HepG2 (cell line): Measurements from ENCODE around the gene MYLK2.

ENCODE experiments used
- CHD4 ChIP-seq: fragments of 200-600 bp; sonication (generic); IDR thresholded peaks from 2 replicates; pipeline ENCODE4 v1.7.0; 2017; ENCODE audit warnings: mild to moderate bottlenecking, low read length, borderline replicate concordance
- CTCF ChIP-seq: sonication (generic); formaldehyde crosslinking; IDR thresholded peaks from 2 replicates; pipeline ENCODE4 v1.5.0; 2020; ENCODE audit warnings: mild to moderate bottlenecking, missing genetic modification reagents, moderate library complexity
- EP300 ChIP-seq, 3 experiments: sonication (generic) in 1 of 3; formaldehyde crosslinking in 1 of 3; IDR thresholded peaks; 2 replicates each; pipeline versions ENCODE4 v1.5.1 to v1.6.1; 2011 to 2020; ENCODE audit warnings: low read depth in 2 of 3, low read length in 2 of 3, borderline replicate concordance in 1 of 3, improper control_type of control experiment in 1 of 3, mild to moderate bottlenecking in 1 of 3, missing genetic modification reagents in 1 of 3, moderate library complexity in 1 of 3
- MED13 ChIP-seq: sonication (generic); formaldehyde crosslinking; IDR thresholded peaks from 2 replicates; pipeline ENCODE4 v1.5.0; 2020; ENCODE audit warnings: missing genetic modification reagents
- POLR2AphosphoS2 ChIP-seq: IDR thresholded peaks from 2 replicates; pipeline ENCODE4 v1.6.1; 2011; ENCODE audit warnings: low read depth, low read length, improper control_type of control experiment
- REPIN1 ChIP-seq: sonication (generic); formaldehyde crosslinking; IDR thresholded peaks from 2 replicates; pipeline ENCODE4 v1.8.0; 2022; ENCODE audit warnings: missing genetic modification reagents, low read depth, mild to moderate bottlenecking, borderline replicate concordance
- SNAPC5 ChIP-seq: sonication (generic); formaldehyde crosslinking; IDR thresholded peaks from 2 replicates; pipeline ENCODE4 v1.8.1; 2023; ENCODE audit warnings: mild to moderate bottlenecking, missing genetic modification reagents, borderline replicate concordance
- U2AF2 ChIP-seq: fragments of 200-400 bp; formaldehyde crosslinking; IDR thresholded peaks from 2 replicates; pipeline ENCODE4 v1.6.1; 2017; ENCODE audit warnings: low read depth, mild to moderate bottlenecking, low read length
- ZNF24 ChIP-seq: fragments of 450-650 bp; IDR thresholded peaks from 2 replicates; pipeline ENCODE4 v1.6.1; 2017; ENCODE audit warnings: antibody characterized with exemption, mild to moderate bottlenecking
- ZNF292 ChIP-seq: sonication (generic); formaldehyde crosslinking; IDR thresholded peaks from 2 replicates; pipeline ENCODE4 v1.8.1; 2022; ENCODE audit warnings: mild to moderate bottlenecking, low read depth, missing genetic modification reagents, borderline replicate concordance
- ZNF33A ChIP-seq: sonication (generic); formaldehyde crosslinking; IDR thresholded peaks from 2 replicates; pipeline ENCODE4 v1.5.1; 2020; ENCODE audit warnings: missing genetic modification reagents, mild to moderate bottlenecking, moderate library complexity, borderline replicate concordance

- TF ChIP-seq ZNF33A (CRISPR knock-in tag) (no peak), U2AF2 (no peak), CTCF (CRISPR knock-in tag) (no peak), ZNF24 (no peak), POLR2AphosphoS2 (no peak), ZNF292 (CRISPR knock-in tag) (no peak), CHD4 (no peak), MED13 (CRISPR knock-in tag) (no peak), EP300 (IDR thresholded peaks at IDR 0.05; ENCODE audit: low read depth in 2 of 2, low read length in 2 of 2) (no peak), EP300 (CRISPR knock-in tag; IDR thresholded peaks at IDR 0.05; ENCODE audit: borderline replicate concordance) (no peak), SNAPC5 (CRISPR knock-in tag) (no peak), REPIN1 (CRISPR knock-in tag) (no peak)
Observed at GRCh38 chr20:31841928-31842327, 22.8 kb downstream of the MYLK2 start.
